ENCODE results near the gene SLC22A13. TPM values are rescaled to one million over a fixed set of nuclear protein-coding genes. Genes with fewer than 3 reads are reported as not detected.
"Not testable (repeated sequence)": the region's sequence is repeated elsewhere in the genome, so short reads cannot be mapped to it uniquely, and the experiment has no call there.

SLC22A13 gene, protein sequence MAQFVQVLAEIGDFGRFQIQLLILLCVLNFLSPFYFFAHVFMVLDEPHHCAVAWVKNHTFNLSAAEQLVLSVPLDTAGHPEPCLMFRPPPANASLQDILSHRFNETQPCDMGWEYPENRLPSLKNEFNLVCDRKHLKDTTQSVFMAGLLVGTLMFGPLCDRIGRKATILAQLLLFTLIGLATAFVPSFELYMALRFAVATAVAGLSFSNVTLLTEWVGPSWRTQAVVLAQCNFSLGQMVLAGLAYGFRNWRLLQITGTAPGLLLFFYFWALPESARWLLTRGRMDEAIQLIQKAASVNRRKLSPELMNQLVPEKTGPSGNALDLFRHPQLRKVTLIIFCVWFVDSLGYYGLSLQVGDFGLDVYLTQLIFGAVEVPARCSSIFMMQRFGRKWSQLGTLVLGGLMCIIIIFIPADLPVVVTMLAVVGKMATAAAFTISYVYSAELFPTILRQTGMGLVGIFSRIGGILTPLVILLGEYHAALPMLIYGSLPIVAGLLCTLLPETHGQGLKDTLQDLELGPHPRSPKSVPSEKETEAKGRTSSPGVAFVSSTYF
- total RNA-seq, result under 0.01 TPM

GRCh38 chr3:38265604-38266307 is at the start of gene SLC22A13:
TSS of gene SLC22A13 (plus strand) at chr3:38265812. CDS start at chr3:38265861, 49 bp downstream.
- DNase-seq (ENCODE audit: low spot score in 2 of 2), result no peak
- no peak for FAIRE-seq

- DNase-seq (ENCODE audit: low spot score in 2 of 2) (no peak), FAIRE-seq (no peak)
Measured at GRCh38 chr3:38219609-38220197, 45.9 kb upstream of the SLC22A13 start.

DNA sequence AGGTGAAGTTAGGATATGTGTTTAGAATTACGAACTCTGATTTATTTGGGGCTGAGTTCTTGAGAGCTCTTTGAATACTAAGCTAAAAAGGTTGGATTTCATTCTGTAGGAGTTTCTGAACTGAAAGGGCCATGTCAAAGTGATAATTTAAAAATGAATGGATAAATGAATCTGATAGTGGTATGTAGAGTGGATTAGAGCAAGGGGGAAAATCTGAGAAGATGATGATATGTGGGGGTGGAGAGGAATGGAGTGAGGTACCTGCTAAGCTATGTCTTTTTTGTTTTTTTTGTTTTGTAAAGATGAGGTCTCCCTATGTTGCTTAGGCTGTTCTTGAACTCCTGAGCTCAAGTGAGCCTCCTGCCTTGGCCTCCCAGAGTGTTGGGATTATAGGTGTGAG is 44.6 kb upstream of the SLC22A13 start:
- no peak for DNase-seq (ENCODE audit: low spot score in 2 of 2)
- no peak for FAIRE-seq

GRCh38 chr3:38222032-38222634 is 43.5 kb upstream of the SLC22A13 start:
- FAIRE-seq (no peak), DNase-seq (ENCODE audit: low spot score in 2 of 2) (no peak)

- FAIRE-seq, result no peak
- no peak for DNase-seq (ENCODE audit: low spot score in 2 of 2)
Measured at GRCh38 chr3:38224357-38224756, 41.3 kb upstream of the SLC22A13 start.

GRCh38 chr3:38226273-38226672 is 39.3 kb upstream of the SLC22A13 start:
- no peak for DNase-seq (ENCODE audit: low spot score in 2 of 2)
- no peak for FAIRE-seq

DNA sequence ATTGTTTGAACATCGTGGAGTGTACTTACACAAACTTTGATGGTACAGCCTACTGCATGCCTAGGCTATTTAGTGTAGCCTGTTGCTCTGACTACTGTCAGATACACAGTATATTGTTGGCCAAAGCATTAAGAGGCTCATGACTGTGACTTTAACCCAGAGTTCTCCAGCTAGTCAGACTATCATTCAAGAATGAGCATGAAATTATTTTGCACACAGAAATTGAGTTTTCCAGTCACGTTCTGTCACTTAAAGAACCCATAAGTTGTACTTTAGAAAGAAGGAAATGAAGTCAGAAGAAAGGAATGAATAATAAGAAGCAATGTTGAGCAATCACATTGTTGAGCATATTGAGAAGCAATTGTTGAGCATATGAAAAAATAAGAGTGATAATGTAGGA is 37.6 kb upstream of the SLC22A13 start:
- FAIRE-seq, result no peak
- no peak for DNase-seq (ENCODE audit: low spot score in 2 of 2)

DNA sequence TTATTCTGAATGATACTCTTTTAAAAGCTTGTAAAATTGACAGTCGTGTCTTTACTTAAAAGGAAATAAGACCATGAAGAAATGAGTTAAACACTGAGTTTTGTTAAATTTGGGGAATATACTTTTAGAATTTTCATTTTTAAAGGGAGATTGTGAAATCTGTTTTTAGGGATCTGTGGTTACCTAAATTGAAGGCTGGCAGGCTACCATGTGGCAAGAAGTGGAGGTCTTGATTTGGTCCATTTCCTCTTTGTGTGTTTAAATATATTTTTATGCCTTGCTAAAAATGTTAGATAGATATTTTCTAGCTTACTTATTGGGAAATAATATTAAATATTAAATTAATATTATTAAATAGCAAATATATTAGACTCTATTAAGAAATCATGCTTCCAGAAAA is 36.6 kb upstream of the SLC22A13 start:
- no peak for FAIRE-seq
- no peak for DNase-seq (ENCODE audit: low spot score in 2 of 2)

- no peak for FAIRE-seq
Measured at GRCh38 chr3:38232701-38233100, 32.9 kb upstream of the SLC22A13 start.

GRCh38 chr3:38235466-38235865 is 30.1 kb upstream of the SLC22A13 start:
- DNase-seq (ENCODE audit: low spot score in 2 of 2) (no peak), FAIRE-seq (no peak)

More at GRCh38 chr3:38232701-38233100, 32.9 kb upstream of the SLC22A13 start:
- no peak for DNase-seq (ENCODE audit: low spot score in 2 of 2)

GRCh38 chr3:38238416-38239008 is 27.1 kb upstream of the SLC22A13 start:
- DNase-seq (ENCODE audit: low spot score in 2 of 2), result no peak
- no peak for FAIRE-seq

DNA sequence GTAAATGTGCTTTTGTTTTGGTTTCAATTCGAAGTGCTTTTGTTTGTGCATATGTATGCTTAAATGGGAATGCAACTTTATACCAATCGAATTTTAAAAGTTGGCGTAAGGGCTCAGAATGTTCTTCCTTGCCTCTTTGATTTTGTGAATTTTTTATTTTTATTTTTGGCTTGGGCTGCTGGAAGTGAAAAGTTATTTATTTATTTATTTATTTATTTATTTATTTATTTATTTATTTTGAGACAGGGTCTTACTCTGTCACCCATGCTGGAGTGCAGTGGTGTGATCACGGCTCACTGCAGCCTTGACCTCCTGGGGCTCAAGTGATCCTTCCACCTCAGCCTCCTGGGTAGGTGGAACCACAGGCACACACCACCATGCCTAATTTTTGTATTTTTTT is 22.8 kb upstream of the SLC22A13 start:
- FAIRE-seq; DNase-seq (ENCODE audit: low spot score in 2 of 2): not testable (repeated sequence)

DNA sequence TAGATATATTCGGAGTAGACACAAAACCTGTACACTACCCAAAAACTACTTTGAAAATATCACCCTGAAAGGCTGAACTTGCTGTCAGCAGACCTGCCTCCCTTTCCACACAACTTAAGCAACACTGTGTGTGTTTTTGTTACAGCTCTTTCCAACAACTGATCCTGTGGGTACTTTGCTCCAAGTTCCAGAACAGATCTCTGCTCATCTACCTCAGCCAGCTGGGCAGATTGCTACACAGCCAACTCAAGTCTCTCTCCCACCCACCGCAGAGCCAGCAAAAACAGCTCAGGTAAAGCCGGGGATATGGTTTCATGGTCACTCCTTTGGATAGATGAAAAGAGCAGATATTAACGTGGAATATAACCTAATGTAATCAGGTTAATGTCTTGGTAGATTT is 19.7 kb upstream of the SLC22A13 start:
- FAIRE-seq (no peak), DNase-seq (ENCODE audit: low spot score in 2 of 2) (no peak)

DNA sequence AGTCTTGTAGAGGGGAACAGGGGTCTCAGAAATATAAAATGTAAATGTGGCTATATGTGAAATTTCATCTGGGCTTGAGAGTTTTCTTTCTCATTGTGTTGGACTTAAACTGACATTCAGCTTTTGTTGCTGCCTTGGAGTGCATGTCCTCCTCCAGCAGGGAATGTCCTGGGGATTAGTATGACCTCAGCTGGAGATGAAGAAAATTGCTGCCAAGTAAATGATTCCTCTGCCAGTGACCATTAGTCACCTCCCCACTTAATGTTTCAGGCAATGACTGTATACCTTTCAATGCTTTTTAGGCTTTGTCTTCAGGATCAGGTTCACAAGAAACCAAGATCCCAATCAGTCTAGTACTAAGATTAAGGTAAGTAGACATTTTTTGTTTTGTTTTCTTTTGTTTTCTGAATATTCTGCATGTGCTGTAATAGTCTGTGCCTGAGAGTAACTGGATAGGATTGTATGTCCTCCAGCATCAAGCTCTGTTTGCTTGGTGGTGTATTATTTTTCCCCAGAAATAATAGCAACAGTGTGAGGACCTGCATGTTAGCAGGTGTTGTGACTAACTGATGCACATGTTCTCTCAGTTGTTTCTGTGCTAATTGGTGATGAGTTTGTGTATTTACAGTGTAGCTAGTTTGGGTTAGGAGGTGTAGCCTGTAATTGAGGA is 18.1 kb upstream of the SLC22A13 start:
- FAIRE-seq, result no peak
- DNase-seq (ENCODE audit: low spot score in 2 of 2), result no peak

GRCh38 chr3:38250198-38250597 is 15.4 kb upstream of the SLC22A13 start:
- DNase-seq (ENCODE audit: low spot score in 2 of 2) (no peak), FAIRE-seq (no peak)

DNA sequence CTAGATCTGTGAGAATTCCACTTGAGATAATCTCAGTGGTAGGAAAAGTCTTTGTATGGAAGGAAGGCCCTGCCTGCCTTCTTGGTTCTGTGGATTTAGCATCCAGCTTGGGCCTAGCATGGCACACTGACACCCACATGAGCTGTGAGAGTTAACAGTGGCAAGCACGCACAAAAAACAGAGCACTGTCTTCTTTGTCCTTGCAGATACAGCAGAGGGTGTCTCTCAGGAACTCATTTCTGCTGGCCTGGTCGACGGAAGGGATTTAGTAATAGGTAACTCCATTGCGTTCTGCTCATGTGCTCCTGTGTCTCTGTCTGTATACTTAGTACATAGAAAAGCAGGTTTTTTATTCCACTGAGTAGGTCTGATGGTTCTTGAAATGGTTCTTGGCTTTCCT is 14.4 kb upstream of the SLC22A13 start:
- FAIRE-seq (no peak), DNase-seq (ENCODE audit: low spot score in 2 of 2) (no peak)

- DNase-seq (ENCODE audit: low spot score in 2 of 2) (no peak), FAIRE-seq (no peak)
Measured at GRCh38 chr3:38253704-38254103, 11.9 kb upstream of the SLC22A13 start.

- DNase-seq (ENCODE audit: low spot score in 2 of 2) (no peak), FAIRE-seq (no peak)
Measured at GRCh38 chr3:38254872-38255271, 10.7 kb upstream of the SLC22A13 start.

DNA sequence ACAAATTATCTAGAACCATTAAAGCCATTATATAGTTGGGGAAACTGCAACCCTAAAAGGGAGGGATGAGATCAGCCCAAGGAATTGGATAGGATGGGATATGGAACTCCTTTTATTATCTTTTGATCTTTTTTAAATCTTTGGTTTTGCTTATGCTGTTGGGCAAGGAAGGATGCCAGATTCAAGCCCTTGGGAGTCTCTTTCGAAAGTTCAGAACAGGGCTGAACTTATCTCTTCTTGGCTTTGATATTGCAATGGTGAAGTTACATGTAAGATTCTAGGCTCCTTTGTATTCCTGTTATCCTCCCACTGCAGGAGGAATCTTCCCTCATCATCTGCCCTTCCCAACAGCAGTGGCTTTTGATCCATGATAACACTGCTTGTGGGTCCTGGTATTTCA is 10.0 kb upstream of the SLC22A13 start:
- no peak for FAIRE-seq
- DNase-seq (ENCODE audit: low spot score in 2 of 2), result no peak

GRCh38 chr3:38257583-38257982 is 8.0 kb upstream of the SLC22A13 start:
- FAIRE-seq (no peak), DNase-seq (ENCODE audit: low spot score in 2 of 2) (no peak)
